Smooth muscle cell (in vitro differentiated cells): Measurements from ENCODE around the gene CDKN2B-AS1. TPM values are rescaled to one million over a fixed set of nuclear protein-coding genes. Genes with fewer than 3 reads are reported as not detected.
"Not testable (repeated sequence)": the region's sequence is repeated elsewhere in the genome, so short reads cannot be mapped to it uniquely, and the experiment has no call there.

Source experiments
- DNase-seq: peaks from one replicate; lab custom pipeline; 2025; ENCODE audit not compliant: unreplicated experiment; lab: John Stamatoyannopoulos, UW
- H2AFZ ChIP-seq: fragments of 200-600 bp; sonication (generic); 2 replicates; pipeline ENCODE4 v1.6.0; 2016; ENCODE audit warnings: antibody characterized with exemption, low read depth, mild to moderate bottlenecking
- H3F3A ChIP-seq: fragments of 200-600 bp; sonication (generic); 2 replicates; pipeline ENCODE4 v1.6.0; 2017; ENCODE audit warnings: antibody characterized with exemption, low read depth
- H3K27ac ChIP-seq: fragments of 200-600 bp; sonication (generic); 2 replicates; pipeline ENCODE4 v1.5.1; 2016; ENCODE audit warnings: low read depth, mild to moderate bottlenecking
- H3K27me3 ChIP-seq: fragments of 200-600 bp; sonication (generic); 2 replicates; pipeline ENCODE4 v1.6.1; 2016; ENCODE audit warnings: low read depth, mild to moderate bottlenecking
- H3K36me3 ChIP-seq: fragments of 200-600 bp; sonication (generic); 2 replicates; pipeline ENCODE4 v1.5.1; 2016; ENCODE audit warnings: low read depth
- H3K4me1 ChIP-seq: fragments of 200-600 bp; sonication (generic); 2 replicates; pipeline ENCODE4 v1.5.1; 2016; ENCODE audit warnings: low read depth
- H3K4me2 ChIP-seq: fragments of 200-600 bp; sonication (generic); 2 replicates; pipeline ENCODE4 v1.6.0; 2016; ENCODE audit warnings: mild to moderate bottlenecking
- H3K4me3 ChIP-seq: fragments of 200-600 bp; sonication (generic); 2 replicates; pipeline ENCODE4 v1.5.1; 2016; ENCODE audit warnings: mild to moderate bottlenecking
- H3K79me2 ChIP-seq: fragments of 200-600 bp; sonication (generic); 2 replicates; pipeline ENCODE4 v1.6.0; 2016; ENCODE audit warnings: low read depth, mild to moderate bottlenecking
- H3K9ac ChIP-seq: fragments of 200-600 bp; sonication (generic); 2 replicates; pipeline ENCODE4 v1.6.0; 2016; ENCODE audit warnings: low read depth
- H3K9me3 ChIP-seq: fragments of 200-600 bp; sonication (generic); replicated peaks from 2 replicates; pipeline ENCODE4 v1.5.1; 2016; ENCODE audit warnings: low read depth
- H4K20me1 ChIP-seq: fragments of 200-600 bp; sonication (generic); 2 replicates; pipeline ENCODE4 v1.6.0; 2016; ENCODE audit warnings: low read depth
- CTCF ChIP-seq: fragments of 200-600 bp; sonication (generic); IDR thresholded peaks from 2 replicates; pipeline ENCODE4 v1.5.1; 2017; ENCODE audit warnings: borderline replicate concordance, mild to moderate bottlenecking, antibody characterized with exemption; ENCODE audit not compliant: insufficient read depth, poor library complexity, severe bottlenecking
- WGBS: methylation state at CpG from one replicate; pipeline ENCODE4 v1.1.7; 2016; ENCODE audit warnings: low lambda C conversion rate; 5-methylcytosine and 5-hydroxymethylcytosine counted together
- polyA plus RNA-seq: library from polyadenylated mRNA; unstranded; fragments of >200 nt; fragmentation: Nextera tagmentation; extraction: Ambion mirVana; gene quantifications from 2 replicates; pipeline ENCODE4 v1.2.1, GENCODE V29; 2016
- total RNA-seq: library from RNA; depleted of rRNA; stranded (reverse); fragments of >200 nt; gene quantifications from 2 replicates; pipeline ENCODE4 v1.2.3, GENCODE V29; 2014

Gene CDKN2B-AS1
- total and polyA plus RNA-seq, 2 experiments from 2014 or later = 32.7 to 38.5 TPM

- WGBS = 62% methylated on average over 3 of the region's 3 CpGs
These were observed 61.8 kb downstream of the CDKN2B-AS1 start for GRCh38 chr9:22056402-22056801.

GRCh38 chr9:22057972-22058371 is 63.4 kb downstream of the CDKN2B-AS1 start:
- H3K4me1 ChIP-seq, H3K4me3 ChIP-seq, DNase-seq, H3F3A ChIP-seq, H3K79me2 ChIP-seq, H3K27me3 ChIP-seq, H3K27ac ChIP-seq, H3K36me3 ChIP-seq, H3K9me3 ChIP-seq, H3K9ac ChIP-seq, H2AFZ ChIP-seq, H4K20me1 ChIP-seq, H3K4me2 ChIP-seq: not testable (repeated sequence)
- 96% methylated on average over 6 of the region's 6 CpGs for WGBS

More at GRCh38 chr9:22056402-22056801, 61.8 kb downstream of the CDKN2B-AS1 start:
- no peaks in the 10 kb centered on the region for H3K9me3 ChIP-seq
- no peaks in the 10 kb centered on the region for H4K20me1 ChIP-seq
- peaks cover 8% of the 10 kb centered on the region for H3F3A ChIP-seq
- no peaks in the 10 kb centered on the region for H3K36me3 ChIP-seq
- DNase-seq = no peak
- H3K79me2 ChIP-seq = no peaks in the 10 kb centered on the region
- no peak for TF ChIP-seq CTCF
- H3K4me3 ChIP-seq = no peak overlapping the region
- no peak overlapping the region for H3K27ac ChIP-seq
- no peak overlapping the region for H3K9ac ChIP-seq
- H3K4me1 ChIP-seq = peaks cover 18% of the 10 kb centered on the region
- H3K4me2 ChIP-seq = no peak overlapping the region
- no peaks in the 10 kb centered on the region for H3K27me3 ChIP-seq
- no peak overlapping the region for H2AFZ ChIP-seq

GRCh38 chr9:22060831-22061383 is 66.3 kb downstream of the CDKN2B-AS1 start:
- H3K4me3 ChIP-seq = no peak overlapping the region
- no peaks in the 10 kb centered on the region for H3K27me3 ChIP-seq
- no peak for DNase-seq
- no peaks in the 10 kb centered on the region for H4K20me1 ChIP-seq
- H3K79me2 ChIP-seq = no peaks in the 10 kb centered on the region
- no peak overlapping the region for H3K27ac ChIP-seq
- no peaks in the 10 kb centered on the region for H3K36me3 ChIP-seq
- no peak overlapping the region for H3K9ac ChIP-seq
- no peaks in the 10 kb centered on the region for H3F3A ChIP-seq
- TF ChIP-seq CTCF = no peak
- H3K9me3 ChIP-seq = no peaks in the 10 kb centered on the region
- 92% methylated on average over 4 of the region's 4 CpGs for WGBS
- H3K4me2 ChIP-seq = no peak overlapping the region
- H2AFZ ChIP-seq = no peak overlapping the region
- H3K4me1 ChIP-seq = no peaks in the 10 kb centered on the region

GRCh38 chr9:22064957-22065356 is 70.4 kb downstream of the CDKN2B-AS1 start:
- Histone ChIP-seq H3F3A (no peaks in the 10 kb centered on the region), H3K4me3 (no peak overlapping the region), H3K4me1 (no peaks in the 10 kb centered on the region), H4K20me1 (no peaks in the 10 kb centered on the region), H3K9ac (no peak overlapping the region), H2AFZ (peak overlapping the region; percentile 8), H3K79me2 (no peaks in the 10 kb centered on the region), H3K27ac (peak overlapping the region; percentile 13), H3K27me3 (no peaks in the 10 kb centered on the region), H3K9me3 (no peaks in the 10 kb centered on the region), H3K4me2 (no peak overlapping the region), H3K36me3 (no peaks in the 10 kb centered on the region)
- no peak for TF ChIP-seq CTCF
- DNase-seq = no peak
- WGBS = 53% methylated on average over 2 of the region's 2 CpGs
